Trophoblast cell (in vitro differentiated cells and primary cell): ENCODE results near the gene POLR3G.
A peak's percentile ranks its signal among the peaks of the same experiment; 100 is the strongest.

Experiments used
- DNase-seq, 2 donors: peaks; one replicate each; pipeline ENCODE4 v3.0.0-alpha.2; 2016
- H2AFZ ChIP-seq: 2 replicates; pipeline ENCODE4 v1.6.1; 2013; ENCODE audit warnings: low read length, moderate library complexity, mild to moderate bottlenecking; ENCODE audit not compliant: insufficient read depth, poor library complexity
- H2AK5ac ChIP-seq: 2 replicates; pipeline ENCODE4 v1.6.1; 2013; ENCODE audit warnings: mild to moderate bottlenecking, low read length
- H2BK120ac ChIP-seq: 2 replicates; pipeline ENCODE4 v1.6.1; 2013; ENCODE audit warnings: low read length, mild to moderate bottlenecking, moderate library complexity; ENCODE audit not compliant: insufficient read depth, poor library complexity
- H2BK12ac ChIP-seq: 2 replicates; pipeline ENCODE4 v1.6.1; 2013; ENCODE audit warnings: mild to moderate bottlenecking, low read length, moderate library complexity
- H2BK5ac ChIP-seq: 2 replicates; pipeline ENCODE4 v1.6.1; 2013; ENCODE audit warnings: low read length, low read depth, moderate library complexity, mild to moderate bottlenecking; ENCODE audit not compliant: poor library complexity
- H3K14ac ChIP-seq: 2 replicates; pipeline ENCODE4 v1.6.1; 2013; ENCODE audit warnings: mild to moderate bottlenecking, low read length
- H3K18ac ChIP-seq: 2 replicates; pipeline ENCODE4 v1.6.1; 2013; ENCODE audit warnings: mild to moderate bottlenecking, low read length
- H3K23ac ChIP-seq: 2 replicates; pipeline ENCODE4 v1.6.1; 2013; ENCODE audit warnings: low read length
- H3K27ac ChIP-seq: 2 replicates; pipeline ENCODE4 v1.5.1; 2013; ENCODE audit warnings: low read depth, mild to moderate bottlenecking, inconsistent platforms, low read length, moderate library complexity
- H3K27me3 ChIP-seq: 2 replicates; pipeline ENCODE4 v1.6.1; 2013; ENCODE audit warnings: inconsistent platforms, mild to moderate bottlenecking, low read length, moderate library complexity; ENCODE audit not compliant: insufficient read depth
- H3K36me3 ChIP-seq, 2 experiments: 1 replicate in 1 of 2; 2 replicates in 1 of 2; pipeline ENCODE4 v1.6.1; 2013; ENCODE audit warnings: low read length in 2 of 2, mild to moderate bottlenecking in 2 of 2, moderate library complexity in 1 of 2; ENCODE audit not compliant: insufficient read depth in 2 of 2, control insufficient read depth in 1 of 2
- H3K4ac ChIP-seq: 2 replicates; pipeline ENCODE4 v1.6.1; 2013; ENCODE audit warnings: low read depth, mild to moderate bottlenecking, low read length, moderate library complexity
- H3K4me1 ChIP-seq, 2 experiments: 1 replicate in 1 of 2; 2 replicates in 1 of 2; pipeline ENCODE4 v1.6.1; 2013; ENCODE audit warnings: low read length in 2 of 2, mild to moderate bottlenecking in 2 of 2, moderate library complexity in 1 of 2; ENCODE audit not compliant: insufficient read depth in 2 of 2, control insufficient read depth in 1 of 2
- H3K4me2 ChIP-seq: 2 replicates; pipeline ENCODE4 v1.6.1; 2013; ENCODE audit warnings: inconsistent platforms, mild to moderate bottlenecking, low read length, moderate library complexity
- H3K4me3 ChIP-seq: 2 replicates; pipeline ENCODE4 v1.5.1; 2013; ENCODE audit warnings: mild to moderate bottlenecking, low read depth, low read length, inconsistent platforms
- H3K79me1 ChIP-seq: one replicate; pipeline ENCODE4 v1.6.1; 2013; ENCODE audit warnings: low read length
- H3K79me2 ChIP-seq: 2 replicates; pipeline ENCODE4 v1.6.1; 2013; ENCODE audit warnings: low read length, mild to moderate bottlenecking; ENCODE audit not compliant: control insufficient read depth, insufficient read depth, poor library complexity
- H3K9ac ChIP-seq: 2 replicates; pipeline ENCODE4 v1.6.1; 2013; ENCODE audit warnings: mild to moderate bottlenecking, low read length
- H3K9me3 ChIP-seq: 2 replicates; pipeline ENCODE4 v1.6.1; 2013; ENCODE audit warnings: low read depth, mild to moderate bottlenecking, control low read depth, inconsistent platforms, low read length; ENCODE audit not compliant: insufficient read depth
- H4K12ac ChIP-seq: 2 replicates; pipeline ENCODE4 v1.6.1; 2013; ENCODE audit warnings: low read depth, mild to moderate bottlenecking, low read length, moderate library complexity
- H4K8ac ChIP-seq: 2 replicates; pipeline ENCODE4 v1.6.1; 2013; ENCODE audit warnings: low read depth, mild to moderate bottlenecking, low read length, moderate library complexity
- H4K91ac ChIP-seq: one replicate; pipeline ENCODE4 v1.6.1; 2013; ENCODE audit warnings: low read depth, mild to moderate bottlenecking, low read length, moderate library complexity
- WGBS: extraction: QIAGEN DNeasy Blood & Tissue Kit; methylation state at CpG from one replicate; pipeline ENCODE4 v1.1.7; 2013; ENCODE audit warnings: missing lambda C conversion rate; ENCODE audit not compliant: insufficient read length, insufficient coverage; ENCODE audit errors: extremely low coverage; 5-methylcytosine and 5-hydroxymethylcytosine counted together

POLR3G gene

DNA sequence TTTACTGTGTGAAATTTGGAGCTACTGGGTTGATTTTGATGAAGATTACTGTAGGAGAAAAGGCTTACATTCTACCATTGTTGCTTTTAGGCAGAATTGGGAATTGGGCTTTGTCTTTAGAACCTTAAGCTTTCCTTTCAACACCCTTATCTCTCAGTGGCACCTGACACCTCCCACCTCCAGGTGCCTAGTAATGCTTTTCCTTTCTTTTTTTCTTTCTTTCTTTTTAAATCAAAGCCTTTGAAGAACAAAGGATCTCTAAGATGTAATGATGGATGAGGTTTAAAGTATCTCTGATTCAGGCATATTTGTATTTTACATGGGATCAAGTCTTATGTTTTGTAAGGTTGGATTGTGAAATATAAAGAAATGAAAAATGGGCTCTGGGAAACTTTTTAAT, 81.0 kb downstream of the POLR3G start:
- Histone ChIP-seq H4K8ac (no peak overlapping the region), H3K27me3 (no peaks in the 10 kb centered on the region), H3K27ac (no peak overlapping the region), H3K4me3 (no peak overlapping the region), H3K23ac (no peak overlapping the region), H2BK5ac (no peak overlapping the region), H3K18ac (no peak overlapping the region), H3K79me2 (no peaks in the 10 kb centered on the region), H2AK5ac (no peak overlapping the region), H2AFZ (no peak overlapping the region), H3K9ac (no peak overlapping the region), H4K12ac (no peak overlapping the region), H3K4me2 (no peak overlapping the region), H2BK12ac (no peak overlapping the region), H3K4ac (no peak overlapping the region), H2BK120ac (no peak overlapping the region), H3K14ac (no peak overlapping the region), H3K4me1 (peaks cover 0 to 2% of the 10 kb centered on the region in 2 experiments), H3K36me3 (no peaks in the 10 kb centered on the region), H3K9me3 (no peaks in the 10 kb centered on the region), H3K79me1 (no peaks in the 10 kb centered on the region), H4K91ac (no peak overlapping the region)
- DNase-seq: no peak

- no peak overlapping the region for H2AK5ac ChIP-seq
- WGBS: no CpG with 5 or more reads among the region's 9 CpGs
- H2BK5ac ChIP-seq: no peak overlapping the region
- no peaks in the 10 kb centered on the region for H3K79me1 ChIP-seq
- no peak overlapping the region for H4K8ac ChIP-seq
- H3K27me3 ChIP-seq: no peaks in the 10 kb centered on the region
- H3K36me3 ChIP-seq: no peaks in the 10 kb centered on the region
- H2AFZ ChIP-seq: no peak overlapping the region
- no peak overlapping the region for H3K18ac ChIP-seq
- H3K14ac ChIP-seq: no peak overlapping the region
- no peaks in the 10 kb centered on the region for H3K9me3 ChIP-seq
- no peak overlapping the region for H3K23ac ChIP-seq
- H2BK12ac ChIP-seq: no peak overlapping the region
- no peak overlapping the region for H3K27ac ChIP-seq
- H3K79me2 ChIP-seq: no peaks in the 10 kb centered on the region
- H3K4me1 ChIP-seq: peaks cover 0 to 2% of the 10 kb centered on the region in 2 experiments
- no peak overlapping the region for H3K9ac ChIP-seq
- no peak overlapping the region for H4K12ac ChIP-seq
- DNase-seq: no peak
- H3K4me3 ChIP-seq: no peak overlapping the region
- no peak overlapping the region for H4K91ac ChIP-seq
- H3K4ac ChIP-seq: no peak overlapping the region
- H3K4me2 ChIP-seq: no peak overlapping the region
- H2BK120ac ChIP-seq: no peak overlapping the region
Measured at GRCh38 chr5:90557391-90557790, 82.7 kb downstream of the POLR3G start.

GRCh38 chr5:90557871-90558270, 83.2 kb downstream of the POLR3G start:
- no peak for DNase-seq
- no peak overlapping the region for H3K4ac ChIP-seq
- H3K23ac ChIP-seq: no peak overlapping the region
- H3K79me2 ChIP-seq: no peaks in the 10 kb centered on the region
- no peak overlapping the region for H2BK12ac ChIP-seq
- no peaks in the 10 kb centered on the region for H3K27me3 ChIP-seq
- H4K91ac ChIP-seq: no peak overlapping the region
- H3K4me3 ChIP-seq: no peak overlapping the region
- no peak overlapping the region for H2AFZ ChIP-seq
- H3K79me1 ChIP-seq: no peaks in the 10 kb centered on the region
- H3K27ac ChIP-seq: no peak overlapping the region
- H3K9ac ChIP-seq: no peak overlapping the region
- H3K4me2 ChIP-seq: peak overlapping the region; percentile 97
- no peak overlapping the region for H2BK5ac ChIP-seq
- H3K36me3 ChIP-seq: no peaks in the 10 kb centered on the region
- no peak overlapping the region for H2AK5ac ChIP-seq
- no peak overlapping the region for H4K8ac ChIP-seq
- WGBS: no CpG with 5 or more reads among the region's 3 CpGs
- H3K4me1 ChIP-seq: peaks cover 0 to 2% of the 10 kb centered on the region in 2 experiments
- H3K18ac ChIP-seq: no peak overlapping the region
- H4K12ac ChIP-seq: no peak overlapping the region
- H3K9me3 ChIP-seq: no peaks in the 10 kb centered on the region
- no peak overlapping the region for H3K14ac ChIP-seq
- H2BK120ac ChIP-seq: no peak overlapping the region

DNA sequence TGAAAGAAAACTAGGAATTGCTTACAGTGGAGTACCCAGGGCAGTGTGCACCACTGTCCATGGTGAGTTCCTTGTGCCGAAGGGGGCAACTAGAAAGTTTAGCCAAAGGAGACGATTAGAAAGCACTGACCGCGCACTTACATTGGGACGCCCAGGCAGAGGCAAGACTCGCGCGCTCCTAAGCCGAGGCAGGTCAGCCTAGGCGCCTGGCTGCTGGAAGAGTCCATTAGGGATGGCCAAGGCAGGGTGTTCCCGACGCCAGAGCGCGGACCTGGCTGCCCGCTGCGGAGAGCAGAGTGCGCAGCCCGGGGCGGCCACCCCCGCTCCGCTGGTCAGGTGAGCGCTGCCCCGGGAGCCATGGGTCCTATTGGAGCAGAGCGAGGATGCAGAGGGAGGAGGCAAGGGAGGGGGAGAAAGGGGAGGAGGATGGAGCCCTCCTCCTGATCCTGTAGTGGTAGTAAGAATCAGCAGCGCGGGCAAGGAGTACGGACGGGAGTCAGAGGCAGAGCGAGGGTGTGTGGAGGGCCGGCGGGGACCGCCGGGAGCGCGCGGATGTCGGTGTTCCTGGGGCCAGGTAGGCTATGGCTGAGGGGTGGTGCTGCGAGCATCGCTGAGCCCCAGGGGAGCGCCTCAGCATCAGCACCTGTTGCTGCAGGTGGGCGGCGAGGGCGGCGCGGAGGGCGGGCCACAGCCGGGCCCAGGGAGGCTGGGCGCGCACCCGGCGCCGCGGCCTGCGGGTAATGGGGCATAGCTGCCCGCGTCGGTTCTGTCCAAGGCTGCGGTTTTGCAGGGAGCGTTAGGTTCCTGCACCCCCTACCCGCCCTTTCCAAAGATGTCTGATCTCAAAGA, 83.9 kb downstream of the POLR3G start, which contains the start of gene ADGRV1:
Gene ADGRV1, plus strand, starts transcription at position 454 of the 849 bp plus-strand sequence. Its CDS starts 99 bp downstream, at position 553.
- DNase-seq: peak; percentile 75 to 79
- Histone ChIP-seq H3K4me1 (peaks cover 0 to 2% of the 10 kb centered on the region in 2 experiments), H3K27me3 (no peaks in the 10 kb centered on the region), H4K91ac (no peak within 1 kb of the TSS), H3K9me3 (no peaks in the 10 kb centered on the region), H3K18ac (no peak within 1 kb of the TSS), H3K9ac (no peak within 1 kb of the TSS), H2BK5ac (no peak within 1 kb of the TSS), H4K8ac (no peak within 1 kb of the TSS), H3K14ac (no peak within 1 kb of the TSS), H3K36me3 (no peaks in the 10 kb centered on the region), H3K79me2 (no peaks in the 10 kb centered on the region), H3K4me2 (peak within 1 kb of the TSS; percentile 97), H2BK12ac (no peak within 1 kb of the TSS), H4K12ac (no peak within 1 kb of the TSS), H2BK120ac (no peak within 1 kb of the TSS), H2AFZ (peak within 1 kb of the TSS; percentile 2), H3K23ac (no peak within 1 kb of the TSS), H3K27ac (no peak within 1 kb of the TSS), H3K4me3 (peak within 1 kb of the TSS; percentile 70), H3K4ac (no peak within 1 kb of the TSS), H3K79me1 (no peaks in the 10 kb centered on the region), H2AK5ac (no peak within 1 kb of the TSS)
- no CpG with 5 or more reads among the region's 60 CpGs for WGBS
